Measurements from ENCODE around the gene APPL2.
"Not testable (repeated sequence)": the region's sequence is repeated elsewhere in the genome, so short reads cannot be mapped to it uniquely, and the experiment has no call there.

APPL2 gene

GRCh38 chr12:105183976-105184375 lies 52.0 kb downstream of the APPL2 start:
- not testable (repeated sequence) for DNase-seq

GRCh38 chr12:105183406-105183805 lies 52.6 kb downstream of the APPL2 start:
- not testable (repeated sequence) for DNase-seq

- not testable (repeated sequence) for DNase-seq
Observed at GRCh38 chr12:105179114-105179513, 56.9 kb downstream of the APPL2 start.

- DNase-seq = no peak
Observed at GRCh38 chr12:105177208-105177607, 58.8 kb downstream of the APPL2 start.

GRCh38 chr12:105175397-105175990 lies 60.5 kb downstream of the APPL2 start:
- no peak for DNase-seq

- DNase-seq = no peak
Observed at GRCh38 chr12:105171691-105172436, 64.1 kb downstream of the APPL2 start.

- DNase-seq = no peak
Observed at GRCh38 chr12:105170139-105170538, 65.8 kb downstream of the APPL2 start.

- DNase-seq = no peak
Observed at GRCh38 chr12:105168006-105168405, 68.0 kb downstream of the APPL2 start.

- no peak for DNase-seq
Observed at GRCh38 chr12:105167346-105167745, 68.6 kb downstream of the APPL2 start.

- DNase-seq = no peak
Observed at GRCh38 chr12:105166736-105167135, 69.2 kb downstream of the APPL2 start.

GRCh38 chr12:105164068-105164467 lies 71.9 kb downstream of the APPL2 start:
- DNase-seq = no peak

- no peak for DNase-seq
Observed at GRCh38 chr12:105162174-105162573, 73.8 kb downstream of the APPL2 start.

GRCh38 chr12:105158876-105159275 lies 77.1 kb downstream of the APPL2 start:
- DNase-seq = no peak

GRCh38 chr12:105157606-105158005 lies 78.4 kb downstream of the APPL2 start:
- no peak for DNase-seq

- no peak for DNase-seq
Observed at GRCh38 chr12:105156260-105156659, 79.7 kb downstream of the APPL2 start.

- no peak for DNase-seq
Observed at GRCh38 chr12:105142259-105142658, 93.7 kb downstream of the APPL2 start.

- no peak for DNase-seq
Observed at GRCh38 chr12:105141320-105141922, 94.6 kb downstream of the APPL2 start.

GRCh38 chr12:105138248-105138647 lies 97.7 kb downstream of the APPL2 start:
- no peak for DNase-seq

Measured in NCI-H748 treated with DMSO at 0.1 percent for 48 hours (cell line).